ENCODE data around the gene PPM1L. TPM values are rescaled to one million over a fixed set of nuclear protein-coding genes. Genes with fewer than 3 reads are reported as not detected.

The PPM1L gene
- total RNA-seq, 1 donor from 2014 or later: 14.9 TPM

- Histone ChIP-seq H3K27me3 (ENCODE audit: low read depth) (no peaks in the 10 kb centered on the region), H3K4me1 (no peaks in the 10 kb centered on the region), H3K4me3 (no peak overlapping the region), H3K9me3 (no peaks in the 10 kb centered on the region), H3K27ac (no peak overlapping the region), H3K36me3 (no peaks in the 10 kb centered on the region)
- no peak for TF ChIP-seq CTCF (IDR thresholded peaks at IDR 0.05)
- ATAC-seq: no peak
- intact Hi-C loops (cut with DNase I): no loop called here
- DNase-seq: no peak
Observed at GRCh38 chr3:160950542-160950941, 194.5 kb downstream of the PPM1L start.

GRCh38 chr3:160950954-160951353 lies 194.9 kb downstream of the PPM1L start:
- TF ChIP-seq CTCF (IDR thresholded peaks at IDR 0.05): no peak
- no peaks in the 10 kb centered on the region for H3K9me3 ChIP-seq
- DNase-seq (no peak), ATAC-seq (no peak)
- H3K27me3 ChIP-seq (ENCODE audit: low read depth): no peaks in the 10 kb centered on the region
- no peaks in the 10 kb centered on the region for H3K36me3 ChIP-seq
- no peak overlapping the region for H3K27ac ChIP-seq
- H3K4me3 ChIP-seq: no peak overlapping the region
- intact Hi-C loops (cut with DNase I): no loop called here
- no peaks in the 10 kb centered on the region for H3K4me1 ChIP-seq

- H3K36me3 ChIP-seq: no peaks in the 10 kb centered on the region
- DNase-seq (no peak), ATAC-seq (no peak)
- intact Hi-C loops (cut with DNase I): no loop called here
- no peak overlapping the region for H3K27ac ChIP-seq
- no peak overlapping the region for H3K4me3 ChIP-seq
- H3K9me3 ChIP-seq: no peaks in the 10 kb centered on the region
- no peaks in the 10 kb centered on the region for H3K4me1 ChIP-seq
- no peaks in the 10 kb centered on the region for H3K27me3 ChIP-seq (ENCODE audit: low read depth)
- TF ChIP-seq CTCF (IDR thresholded peaks at IDR 0.05): no peak
Observed at GRCh38 chr3:160951642-160952487, 195.8 kb downstream of the PPM1L start.

- Histone ChIP-seq H3K27me3 (ENCODE audit: low read depth) (no peaks in the 10 kb centered on the region), H3K9me3 (no peaks in the 10 kb centered on the region), H3K4me1 (no peaks in the 10 kb centered on the region), H3K27ac (no peak overlapping the region), H3K4me3 (no peak overlapping the region), H3K36me3 (no peaks in the 10 kb centered on the region)
- ATAC-seq: no peak
- no peak for DNase-seq
- TF ChIP-seq CTCF (IDR thresholded peaks at IDR 0.05): no peak
- intact Hi-C loops (cut with DNase I): no loop called here
Observed at GRCh38 chr3:160953686-160954085, 197.7 kb downstream of the PPM1L start.

GRCh38 chr3:160956785-160957184 lies 200.8 kb downstream of the PPM1L start:
- Histone ChIP-seq H3K27ac (no peak overlapping the region), H3K4me1 (no peaks in the 10 kb centered on the region), H3K4me3 (no peak overlapping the region), H3K36me3 (no peaks in the 10 kb centered on the region), H3K9me3 (no peaks in the 10 kb centered on the region), H3K27me3 (ENCODE audit: low read depth) (no peaks in the 10 kb centered on the region)
- no peak for DNase-seq
- TF ChIP-seq CTCF (IDR thresholded peaks at IDR 0.05): peak; percentile 41
- intact Hi-C loops (cut with DNase I): no loop called here
- peak in 1 of 2 donors; percentile 47 for ATAC-seq
